Thyroid gland (tissue), 4 donors: Measurements from ENCODE around the gene FBLN1.

Experiments used
- CTCF ChIP-seq, 6 experiments: fragments of 200-600 bp in 3 of 6; fragments of 450-650 bp in 3 of 6; sonication (generic) in 3 of 6; IDR thresholded peaks; one replicate each; pipeline ENCODE4 v1.5.1; 2016 to 2019; ENCODE audit warnings: antibody characterized with exemption in 6 of 6, mild to moderate bottlenecking in 2 of 6, inconsistent platforms in 1 of 6, moderate library complexity in 1 of 6
- POLR2A ChIP-seq, 2 donors: fragments of 450-650 bp; IDR thresholded peaks; one replicate each; pipeline ENCODE4 v1.6.1; 2017; ENCODE audit warnings: antibody characterized with exemption in 2 of 2, mild to moderate bottlenecking in 2 of 2, moderate library complexity in 1 of 2

GRCh38 chr22:45562102-45562501 lies 59.4 kb downstream of the FBLN1 start:
- TF ChIP-seq CTCF (IDR thresholded peaks at IDR 0.05), result no peak
- no peak for TF ChIP-seq POLR2A (IDR thresholded peaks at IDR 0.05)
